Smooth muscle cell (in vitro differentiated cells): ENCODE results near the gene CLSTN2. TPM values are rescaled to one million over a fixed set of nuclear protein-coding genes. Genes with fewer than 3 reads are reported as not detected.

Experiments used
- DNase-seq: peaks from one replicate; lab custom pipeline; 2025; ENCODE audit not compliant: unreplicated experiment; lab: John Stamatoyannopoulos, UW
- H2AFZ ChIP-seq: fragments of 200-600 bp; sonication (generic); 2 replicates; pipeline ENCODE4 v1.6.0; 2016; ENCODE audit warnings: antibody characterized with exemption, low read depth, mild to moderate bottlenecking
- H3F3A ChIP-seq: fragments of 200-600 bp; sonication (generic); 2 replicates; pipeline ENCODE4 v1.6.0; 2017; ENCODE audit warnings: antibody characterized with exemption, low read depth
- H3K27ac ChIP-seq: fragments of 200-600 bp; sonication (generic); 2 replicates; pipeline ENCODE4 v1.5.1; 2016; ENCODE audit warnings: low read depth, mild to moderate bottlenecking
- H3K27me3 ChIP-seq: fragments of 200-600 bp; sonication (generic); 2 replicates; pipeline ENCODE4 v1.6.1; 2016; ENCODE audit warnings: low read depth, mild to moderate bottlenecking
- H3K36me3 ChIP-seq: fragments of 200-600 bp; sonication (generic); 2 replicates; pipeline ENCODE4 v1.5.1; 2016; ENCODE audit warnings: low read depth
- H3K4me1 ChIP-seq: fragments of 200-600 bp; sonication (generic); 2 replicates; pipeline ENCODE4 v1.5.1; 2016; ENCODE audit warnings: low read depth
- H3K4me2 ChIP-seq: fragments of 200-600 bp; sonication (generic); 2 replicates; pipeline ENCODE4 v1.6.0; 2016; ENCODE audit warnings: mild to moderate bottlenecking
- H3K4me3 ChIP-seq: fragments of 200-600 bp; sonication (generic); 2 replicates; pipeline ENCODE4 v1.5.1; 2016; ENCODE audit warnings: mild to moderate bottlenecking
- H3K79me2 ChIP-seq: fragments of 200-600 bp; sonication (generic); 2 replicates; pipeline ENCODE4 v1.6.0; 2016; ENCODE audit warnings: low read depth, mild to moderate bottlenecking
- H3K9ac ChIP-seq: fragments of 200-600 bp; sonication (generic); 2 replicates; pipeline ENCODE4 v1.6.0; 2016; ENCODE audit warnings: low read depth
- H3K9me3 ChIP-seq: fragments of 200-600 bp; sonication (generic); replicated peaks from 2 replicates; pipeline ENCODE4 v1.5.1; 2016; ENCODE audit warnings: low read depth
- H4K20me1 ChIP-seq: fragments of 200-600 bp; sonication (generic); 2 replicates; pipeline ENCODE4 v1.6.0; 2016; ENCODE audit warnings: low read depth
- WGBS: methylation state at CpG from one replicate; pipeline ENCODE4 v1.1.7; 2016; ENCODE audit warnings: low lambda C conversion rate; 5-methylcytosine and 5-hydroxymethylcytosine counted together
- polyA plus RNA-seq: library from polyadenylated mRNA; unstranded; fragments of >200 nt; fragmentation: Nextera tagmentation; extraction: Ambion mirVana; gene quantifications from 2 replicates; pipeline ENCODE4 v1.2.1, GENCODE V29; 2016
- total RNA-seq: library from RNA; depleted of rRNA; stranded (reverse); fragments of >200 nt; gene quantifications from 2 replicates; pipeline ENCODE4 v1.2.3, GENCODE V29; 2014
- TF ChIP-seq, protein P1 (sequence below): fragments of 200-600 bp; sonication (generic); IDR thresholded peaks from 2 replicates; pipeline ENCODE4 v1.5.1; 2017; ENCODE audit warnings: borderline replicate concordance, mild to moderate bottlenecking, antibody characterized with exemption; ENCODE audit not compliant: insufficient read depth, poor library complexity, severe bottlenecking

Gene CLSTN2
- total and polyA plus RNA-seq, 2 experiments from 2014 or later, result 0.91 to 1.5 TPM

- Histone ChIP-seq H3K27me3 (no peaks in the 10 kb centered on the region), H3K4me3 (no peak overlapping the region), H2AFZ (no peak overlapping the region), H3F3A (no peaks in the 10 kb centered on the region), H3K4me1 (no peaks in the 10 kb centered on the region), H3K79me2 (no peaks in the 10 kb centered on the region), H3K36me3 (no peaks in the 10 kb centered on the region), H3K9ac (no peak overlapping the region), H3K9me3 (no peaks in the 10 kb centered on the region), H3K4me2 (no peak overlapping the region), H4K20me1 (no peaks in the 10 kb centered on the region), H3K27ac (no peak overlapping the region)
- WGBS, result 81% methylated on average over 3 of the region's 3 CpGs
- TF ChIP-seq, protein P1, sequence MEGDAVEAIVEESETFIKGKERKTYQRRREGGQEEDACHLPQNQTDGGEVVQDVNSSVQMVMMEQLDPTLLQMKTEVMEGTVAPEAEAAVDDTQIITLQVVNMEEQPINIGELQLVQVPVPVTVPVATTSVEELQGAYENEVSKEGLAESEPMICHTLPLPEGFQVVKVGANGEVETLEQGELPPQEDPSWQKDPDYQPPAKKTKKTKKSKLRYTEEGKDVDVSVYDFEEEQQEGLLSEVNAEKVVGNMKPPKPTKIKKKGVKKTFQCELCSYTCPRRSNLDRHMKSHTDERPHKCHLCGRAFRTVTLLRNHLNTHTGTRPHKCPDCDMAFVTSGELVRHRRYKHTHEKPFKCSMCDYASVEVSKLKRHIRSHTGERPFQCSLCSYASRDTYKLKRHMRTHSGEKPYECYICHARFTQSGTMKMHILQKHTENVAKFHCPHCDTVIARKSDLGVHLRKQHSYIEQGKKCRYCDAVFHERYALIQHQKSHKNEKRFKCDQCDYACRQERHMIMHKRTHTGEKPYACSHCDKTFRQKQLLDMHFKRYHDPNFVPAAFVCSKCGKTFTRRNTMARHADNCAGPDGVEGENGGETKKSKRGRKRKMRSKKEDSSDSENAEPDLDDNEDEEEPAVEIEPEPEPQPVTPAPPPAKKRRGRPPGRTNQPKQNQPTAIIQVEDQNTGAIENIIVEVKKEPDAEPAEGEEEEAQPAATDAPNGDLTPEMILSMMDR, result no peak
- DNase-seq, result no peak
Observed at GRCh38 chr3:139987908-139988307, 52.9 kb downstream of the CLSTN2 start.

GRCh38 chr3:139988472-139989156 lies 53.6 kb downstream of the CLSTN2 start:
- Histone ChIP-seq H3K27me3 (no peaks in the 10 kb centered on the region), H3K4me3 (no peak overlapping the region), H3K27ac (no peak overlapping the region), H3K4me2 (no peak overlapping the region), H4K20me1 (no peaks in the 10 kb centered on the region), H3K9ac (no peak overlapping the region), H3F3A (no peaks in the 10 kb centered on the region), H3K79me2 (no peaks in the 10 kb centered on the region), H3K9me3 (no peaks in the 10 kb centered on the region), H2AFZ (no peak overlapping the region), H3K36me3 (no peaks in the 10 kb centered on the region), H3K4me1 (no peaks in the 10 kb centered on the region)
- TF ChIP-seq, protein P1, result no peak
- WGBS, result 87% methylated on average over 3 of the region's 3 CpGs
- no peak for DNase-seq

- Histone ChIP-seq H3K4me2 (no peak overlapping the region), H3K4me3 (no peak overlapping the region), H3K36me3 (no peaks in the 10 kb centered on the region), H3K9me3 (no peaks in the 10 kb centered on the region), H3F3A (no peaks in the 10 kb centered on the region), H3K27ac (no peak overlapping the region), H3K9ac (no peak overlapping the region), H2AFZ (no peak overlapping the region), H3K4me1 (no peaks in the 10 kb centered on the region), H3K27me3 (no peaks in the 10 kb centered on the region), H3K79me2 (no peaks in the 10 kb centered on the region), H4K20me1 (no peaks in the 10 kb centered on the region)
- DNase-seq, result no peak
- TF ChIP-seq, protein P1, result no peak
- 63% methylated on average over 3 of the region's 3 CpGs for WGBS
Observed at GRCh38 chr3:139994891-139995290, 59.9 kb downstream of the CLSTN2 start.

DNA sequence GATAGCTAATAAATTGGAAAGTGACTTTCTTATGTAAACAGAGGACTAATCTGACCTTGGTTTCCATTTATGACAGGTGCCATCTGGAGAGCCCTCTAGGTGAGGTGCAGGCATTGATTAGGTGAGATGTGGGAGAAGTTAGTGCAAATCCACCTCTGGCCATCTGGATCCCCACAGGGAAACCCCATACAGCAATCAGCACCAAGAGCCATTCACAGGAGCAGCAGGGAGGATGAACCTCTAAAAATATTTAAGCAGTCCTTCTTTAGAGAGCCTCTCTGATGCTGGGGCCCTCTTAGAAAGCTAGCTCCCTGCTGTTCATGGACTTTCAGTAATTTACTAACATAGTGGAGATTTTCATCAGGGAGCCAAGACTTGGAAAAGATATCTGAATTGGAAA lies 69.3 kb downstream of the CLSTN2 start:
- Histone ChIP-seq H4K20me1 (no peaks in the 10 kb centered on the region), H3K4me1 (no peaks in the 10 kb centered on the region), H3K9ac (no peak overlapping the region)

More for the DNA sequence above, 69.3 kb downstream of the CLSTN2 start:
- DNase-seq, result no peak
- Histone ChIP-seq H3K79me2 (no peaks in the 10 kb centered on the region), H3K9me3 (no peaks in the 10 kb centered on the region), H3K27me3 (no peaks in the 10 kb centered on the region), H3K27ac (no peak overlapping the region), H3F3A (no peaks in the 10 kb centered on the region), H3K36me3 (no peaks in the 10 kb centered on the region), H3K4me3 (no peak overlapping the region), H3K4me2 (no peak overlapping the region), H2AFZ (no peak overlapping the region)
- TF ChIP-seq, protein P1, result no peak
